ENCODE results near the gene INTU. TPM values are rescaled to one million over a fixed set of nuclear protein-coding genes. Genes with fewer than 3 reads are reported as not detected.
"Not testable (repeated sequence)": the region's sequence is repeated elsewhere in the genome, so short reads cannot be mapped to it uniquely, and the experiment has no call there.

INTU gene
- total RNA-seq: 18.0 and 18.8 TPM in 2 replicates
- long read RNA-seq, full-length matches to known transcripts: 5 of 30 reads
- long read RNA-seq, partial matches to known transcripts: 15 of 30 reads
- long read RNA-seq, other reads (novel, unspliced or antisense): 10 of 30 reads

DNA sequence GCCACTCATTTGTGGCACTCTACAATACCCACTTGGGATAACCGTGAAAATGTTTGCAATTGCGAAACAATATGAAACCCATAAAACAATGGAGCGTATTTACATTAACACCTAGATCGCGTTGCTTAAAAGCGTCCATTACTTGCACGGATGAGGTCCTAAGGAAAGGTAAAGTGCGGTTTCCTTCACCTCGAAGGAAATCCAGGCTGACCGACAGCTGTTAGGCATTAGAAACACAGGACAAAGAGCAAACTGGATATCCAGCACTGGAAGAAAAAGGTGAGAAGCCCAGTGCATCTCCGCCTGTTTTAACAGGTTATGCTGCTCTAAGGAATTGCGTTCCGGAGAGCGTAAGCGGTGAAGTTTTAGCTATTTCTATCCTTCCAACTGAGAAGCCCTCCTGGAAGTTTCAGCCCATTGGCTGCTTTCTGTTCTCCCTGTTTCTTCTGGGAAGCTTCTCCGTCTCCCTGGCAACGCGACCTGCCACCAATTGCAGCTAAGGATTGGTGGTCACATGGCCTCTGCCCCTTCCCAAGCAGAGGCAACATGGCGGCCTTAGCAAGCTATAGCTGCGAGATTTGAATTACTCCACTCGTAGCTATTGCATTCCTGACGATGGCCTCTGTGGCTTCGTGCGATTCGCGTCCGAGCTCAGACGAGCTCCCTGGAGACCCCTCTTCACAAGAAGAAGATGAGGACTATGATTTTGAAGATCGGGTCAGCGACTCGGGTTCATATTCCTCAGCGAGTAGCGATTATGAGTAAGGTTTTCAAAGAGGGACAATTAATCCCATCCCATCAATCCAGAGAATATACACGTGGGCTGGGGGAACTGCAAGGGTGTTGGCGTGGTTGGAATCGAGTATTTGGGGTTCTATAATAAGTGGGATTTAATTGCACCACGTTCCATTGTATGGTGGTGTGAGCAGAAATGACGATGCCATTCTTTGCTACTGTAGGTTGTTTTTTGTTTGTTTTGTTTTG is at the start of gene INTU:
Gene INTU (plus strand): TSS at position 538 of the 984 bp plus-strand sequence. CDS start 78 bp downstream, at position 616.
- peak; percentile 80 for DNase-seq (ENCODE audit: low spot score, unreplicated experiment)
- peak within 1 kb of the TSS; percentile 100 for H3K27ac Mint-ChIP-seq
- H3K4me1 Mint-ChIP-seq (ENCODE audit: low read depth): peaks cover 6% of the 10 kb centered on the region
- TF ChIP-seq, protein P1, sequence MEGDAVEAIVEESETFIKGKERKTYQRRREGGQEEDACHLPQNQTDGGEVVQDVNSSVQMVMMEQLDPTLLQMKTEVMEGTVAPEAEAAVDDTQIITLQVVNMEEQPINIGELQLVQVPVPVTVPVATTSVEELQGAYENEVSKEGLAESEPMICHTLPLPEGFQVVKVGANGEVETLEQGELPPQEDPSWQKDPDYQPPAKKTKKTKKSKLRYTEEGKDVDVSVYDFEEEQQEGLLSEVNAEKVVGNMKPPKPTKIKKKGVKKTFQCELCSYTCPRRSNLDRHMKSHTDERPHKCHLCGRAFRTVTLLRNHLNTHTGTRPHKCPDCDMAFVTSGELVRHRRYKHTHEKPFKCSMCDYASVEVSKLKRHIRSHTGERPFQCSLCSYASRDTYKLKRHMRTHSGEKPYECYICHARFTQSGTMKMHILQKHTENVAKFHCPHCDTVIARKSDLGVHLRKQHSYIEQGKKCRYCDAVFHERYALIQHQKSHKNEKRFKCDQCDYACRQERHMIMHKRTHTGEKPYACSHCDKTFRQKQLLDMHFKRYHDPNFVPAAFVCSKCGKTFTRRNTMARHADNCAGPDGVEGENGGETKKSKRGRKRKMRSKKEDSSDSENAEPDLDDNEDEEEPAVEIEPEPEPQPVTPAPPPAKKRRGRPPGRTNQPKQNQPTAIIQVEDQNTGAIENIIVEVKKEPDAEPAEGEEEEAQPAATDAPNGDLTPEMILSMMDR (IDR thresholded peaks at IDR 0.05; ENCODE audit: unreplicated experiment): no peak
- H3K9me3 Mint-ChIP-seq (ENCODE audit: low read depth): no peaks in the 10 kb centered on the region
- peak within 1 kb of the TSS; percentile 99 for H3K4me3 Mint-ChIP-seq (ENCODE audit: low read depth)
- peaks cover 2% of the 10 kb centered on the region for H3K36me3 Mint-ChIP-seq (ENCODE audit: insufficient read depth)
- H3K27me3 Mint-ChIP-seq: peaks cover 2% of the 10 kb centered on the region

GRCh38 chr4:127586496-127586895 is 46.3 kb upstream of the INTU start:
- H3K27ac Mint-ChIP-seq; H3K4me3 Mint-ChIP-seq (ENCODE audit: low read depth); DNase-seq (ENCODE audit: low spot score, unreplicated experiment); H3K36me3 Mint-ChIP-seq (ENCODE audit: insufficient read depth); H3K4me1 Mint-ChIP-seq (ENCODE audit: low read depth); H3K27me3 Mint-ChIP-seq; H3K9me3 Mint-ChIP-seq (ENCODE audit: low read depth): not testable (repeated sequence)

DNA sequence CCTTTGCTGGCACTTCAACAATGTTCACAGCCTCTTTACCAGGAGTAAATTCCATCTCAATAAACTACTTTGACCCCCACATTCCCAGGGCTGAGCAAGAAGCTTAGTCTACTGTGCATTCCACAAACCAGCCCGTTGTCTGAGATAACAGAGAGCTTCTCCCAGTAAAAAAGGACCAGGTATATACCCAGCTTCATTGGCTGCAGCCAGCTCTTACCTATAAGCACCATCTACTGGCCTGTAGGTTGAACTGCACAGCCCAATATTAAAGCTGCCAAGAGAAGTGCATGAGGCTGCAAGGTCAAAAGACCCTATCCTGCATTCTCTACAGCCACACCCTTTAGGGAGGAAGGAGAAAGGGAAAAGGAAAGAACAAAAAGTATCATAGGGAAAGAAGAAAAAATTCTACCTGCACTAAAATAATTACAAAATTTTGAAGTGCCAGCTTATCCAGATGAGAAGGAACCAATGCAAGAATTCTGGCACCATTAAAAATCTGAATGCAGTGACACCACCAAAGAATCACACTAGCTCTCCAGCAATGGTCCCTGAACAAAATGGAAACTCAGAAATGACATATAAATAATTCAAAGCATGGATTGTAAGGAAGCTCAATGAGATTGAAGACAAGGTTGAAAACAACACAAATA is 45.7 kb upstream of the INTU start:
- H3K9me3 Mint-ChIP-seq (ENCODE audit: low read depth): peaks cover 3% of the 10 kb centered on the region
- no peaks in the 10 kb centered on the region for H3K27me3 Mint-ChIP-seq
- H3K27ac Mint-ChIP-seq: no peak overlapping the region
- H3K4me3 Mint-ChIP-seq (ENCODE audit: low read depth): no peak overlapping the region
- H3K36me3 Mint-ChIP-seq (ENCODE audit: insufficient read depth): no peaks in the 10 kb centered on the region
- no peak for DNase-seq (ENCODE audit: low spot score, unreplicated experiment)
- TF ChIP-seq, protein P1 (IDR thresholded peaks at IDR 0.05; ENCODE audit: unreplicated experiment): peak; percentile 67
- no peaks in the 10 kb centered on the region for H3K4me1 Mint-ChIP-seq (ENCODE audit: low read depth)

DNA sequence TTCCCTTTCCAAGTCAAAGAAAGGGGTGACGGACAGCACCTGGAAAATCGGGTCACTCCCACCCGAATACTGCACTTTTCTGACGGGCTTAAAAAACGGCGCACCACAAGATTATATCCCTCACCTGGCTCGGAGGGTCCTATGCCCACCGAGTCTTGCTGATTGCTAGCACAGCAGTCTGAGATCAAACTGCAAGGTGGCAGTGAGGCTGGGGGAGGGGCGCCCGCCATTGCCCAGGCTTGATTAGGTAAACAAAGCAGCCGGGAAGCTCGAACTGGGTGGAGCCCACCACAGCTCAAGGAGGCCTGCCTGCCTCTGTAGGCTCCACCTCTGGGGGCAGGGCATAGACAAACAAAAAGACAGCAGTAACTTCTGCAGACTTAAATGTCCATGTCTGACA is 43.6 kb upstream of the INTU start:
- H3K4me3 Mint-ChIP-seq (ENCODE audit: low read depth); H3K27ac Mint-ChIP-seq; H3K27me3 Mint-ChIP-seq; H3K36me3 Mint-ChIP-seq (ENCODE audit: insufficient read depth); H3K9me3 Mint-ChIP-seq (ENCODE audit: low read depth); H3K4me1 Mint-ChIP-seq (ENCODE audit: low read depth); DNase-seq (ENCODE audit: low spot score, unreplicated experiment): not testable (repeated sequence)

DNA sequence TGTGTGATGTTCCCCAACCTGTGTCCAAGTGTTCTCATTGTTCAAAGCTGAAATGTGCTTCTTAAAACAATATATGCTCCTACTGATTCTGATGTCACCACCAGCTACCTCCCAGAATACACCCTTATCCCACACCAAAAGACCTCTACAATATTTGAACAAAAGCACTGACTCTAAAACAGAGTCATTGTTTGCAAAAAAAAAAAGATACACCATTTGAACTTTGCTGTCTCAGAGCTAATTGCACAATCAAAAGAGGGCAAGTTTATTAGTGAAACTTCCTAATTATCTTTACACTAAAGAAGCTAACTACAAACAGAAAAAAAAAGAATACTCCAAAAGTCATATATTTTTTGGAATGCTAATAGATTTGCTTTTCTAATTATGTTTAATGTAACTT is 34.1 kb upstream of the INTU start:
- Mint-ChIP-seq H3K9me3 (ENCODE audit: low read depth) (no peaks in the 10 kb centered on the region), H3K27ac (no peak overlapping the region), H3K4me1 (ENCODE audit: low read depth) (no peaks in the 10 kb centered on the region), H3K4me3 (ENCODE audit: low read depth) (no peak overlapping the region), H3K27me3 (no peaks in the 10 kb centered on the region), H3K36me3 (ENCODE audit: insufficient read depth) (no peaks in the 10 kb centered on the region)
- TF ChIP-seq, protein P1 (IDR thresholded peaks at IDR 0.05; ENCODE audit: unreplicated experiment): no peak
- no peak for DNase-seq (ENCODE audit: low spot score, unreplicated experiment)

- no peak overlapping the region for H3K27ac Mint-ChIP-seq
- peaks cover 8% of the 10 kb centered on the region for H3K4me1 Mint-ChIP-seq (ENCODE audit: low read depth)
These were observed 31.7 kb upstream of the INTU start for GRCh38 chr4:127601029-127601428.

More at GRCh38 chr4:127601029-127601428, 31.7 kb upstream of the INTU start:
- Mint-ChIP-seq H3K27me3 (no peaks in the 10 kb centered on the region), H3K9me3 (ENCODE audit: low read depth) (no peaks in the 10 kb centered on the region), H3K4me3 (ENCODE audit: low read depth) (no peak overlapping the region), H3K36me3 (ENCODE audit: insufficient read depth) (no peaks in the 10 kb centered on the region)
- no peak for DNase-seq (ENCODE audit: low spot score, unreplicated experiment)
- TF ChIP-seq, protein P1 (IDR thresholded peaks at IDR 0.05; ENCODE audit: unreplicated experiment): peak; percentile 27
